Heart left ventricle (tissue), 16 donors: ENCODE measurements around the gene MRTFA. TPM values are rescaled to one million over a fixed set of nuclear protein-coding genes. Genes with fewer than 3 reads are reported as not detected.

Experiments
- ATAC-seq, 4 donors: fragments of 200-7000 bp; cut with Tn5 transposase; one replicate each; pipeline ENCODE4 v1.9.1; 2020 to 2022; ENCODE audit warnings: moderate library complexity in 4 of 4, mild to moderate bottlenecking in 3 of 4, moderate number of reproducible peaks in 1 of 4
- DNase-seq, 5 donors: peaks; one replicate each; pipeline ENCODE4 v3.0.0-alpha.2; 2020
- H3K27ac ChIP-seq, 12 donors: fragments of 200-600 bp; sonication (generic) in 4 of 12; one replicate each; pipeline versions ENCODE4 v1.5.0 to v1.8.0; 2016 to 2022; ENCODE audit warnings: mild to moderate bottlenecking in 2 of 12
- H3K27me3 ChIP-seq, 9 donors: fragments of 200-600 bp; sonication (generic) in 2 of 9; one replicate each; pipeline versions ENCODE4 v1.5.1 to v1.8.0; 2016 to 2022; ENCODE audit warnings: mild to moderate bottlenecking in 3 of 9
- H3K36me3 ChIP-seq, 9 donors: fragments of 200-600 bp; sonication (generic) in 2 of 9; one replicate each; pipeline versions ENCODE4 v1.5.0 to v1.8.0; 2018 to 2022; ENCODE audit warnings: mild to moderate bottlenecking in 2 of 9
- H3K4me1 ChIP-seq, 12 donors: fragments of 200-600 bp; sonication (generic) in 4 of 12; one replicate each; pipeline versions ENCODE4 v1.5.0 to v1.8.0; 2016 to 2022; ENCODE audit warnings: mild to moderate bottlenecking in 3 of 12
- H3K4me3 ChIP-seq, 12 donors: fragments of 200-600 bp; sonication (generic) in 4 of 12; one replicate each; pipeline versions ENCODE4 v1.5.0 to v1.8.0; 2017 to 2022; ENCODE audit warnings: mild to moderate bottlenecking in 9 of 12, moderate library complexity in 4 of 12
- H3K9me3 ChIP-seq, 12 donors: fragments of 200-600 bp; sonication (generic) in 4 of 12; one replicate each; pipeline versions ENCODE4 v1.5.0 to v1.8.0; 2016 to 2022; ENCODE audit warnings: mild to moderate bottlenecking in 1 of 12
- POLR2A ChIP-seq, 2 donors: fragments of 450-650 bp; IDR thresholded peaks; one replicate each; pipeline ENCODE4 v1.6.1; 2017; ENCODE audit warnings: antibody characterized with exemption in 2 of 2, mild to moderate bottlenecking in 2 of 2, moderate library complexity in 2 of 2
- WGBS, 4 donors: extraction: QIAGEN DNeasy Blood & Tissue Kit in 2 of 4; methylation state at CpG; one replicate each; pipeline versions ENCODE4 v1.1.5 to v1.1.7; 2013 to 2018; 5-methylcytosine and 5-hydroxymethylcytosine counted together
- intact Hi-C, 10 donors: fragments of 100-400 bp; cut with DNase I; formaldehyde crosslinking; loops; one replicate each; pipeline versions ENCODE4 v1.11.1 to v1.14.2; 2022
- polyA plus RNA-seq, 2 donors: library from polyadenylated mRNA; stranded (reverse); fragments of 200-250 nt; gene quantifications; one replicate each; pipeline ENCODE4 v1.2.3, GENCODE V29; 2013
- total RNA-seq, 9 donors: library from RNA; depleted of rRNA in 2 of 9; stranded (reverse); fragments of >200 nt in 2 of 9; fragmentation: NEBNext Ultra II Directional in 3 of 9; extraction: Animal tissue kit (Norgen Biotek cat#: 25700) in 3 of 9; gene quantifications; one replicate each; pipeline versions ENCODE4 v1.1.0 to v1.2.4, GENCODE V29; 2016 to 2023
- TF ChIP-seq, protein P1 (sequence below), 12 donors: fragments of 200-600 bp; sonication (generic) in 4 of 12; IDR thresholded peaks; one replicate each; pipeline versions ENCODE4 v1.5.0 to v1.8.0; 2018 to 2022; ENCODE audit warnings: antibody characterized with exemption in 12 of 12, mild to moderate bottlenecking in 5 of 12
- donor health status: ischemic (EF 13 %, LVEDD 7.1; RV severe dilation, severe dysfunction).
- donor health status: healthy with polysubstance abuse.
- donor health status: DM: no; HTN: yes; CAD: no.
- donor health status: DM: no; HTN: no; CAD: no.
- donor health status: ischemic (EF 25% LVEDD 6.9; RV normal size, moderate dysfunction).
- donor health status: ischemic (EF 25% LVEDD 5.7; RV mildly dilated, moderate dysfunction).
- donor health status: healthy.
- donor health status: DM: yes; HTN: yes; CAD: no.
- donor health status: ischemic (EF 35%, LVEDD 5.7; RV mildly dilated, moderate dysfunction).
- donor health status: nonischemic (EF 11% LVEDD 7.7; RV severe dilation, severe dysfunction).
- donor health status: DM: yes; HTN: yes; CAD: no.
- donor health status: PGD.
- donor health status: ischemic (EF 29% LVEDD 5.4; RV normal size, mild dysfunction).
- donor health status: nonischemic (EF 23%, LVEDD 6.1; RV moderate dilation, normal function).

MRTFA gene
- total and polyA plus RNA-seq, 11 donors, result 14.0 to 52.6 (median 26.9) TPM

DNA sequence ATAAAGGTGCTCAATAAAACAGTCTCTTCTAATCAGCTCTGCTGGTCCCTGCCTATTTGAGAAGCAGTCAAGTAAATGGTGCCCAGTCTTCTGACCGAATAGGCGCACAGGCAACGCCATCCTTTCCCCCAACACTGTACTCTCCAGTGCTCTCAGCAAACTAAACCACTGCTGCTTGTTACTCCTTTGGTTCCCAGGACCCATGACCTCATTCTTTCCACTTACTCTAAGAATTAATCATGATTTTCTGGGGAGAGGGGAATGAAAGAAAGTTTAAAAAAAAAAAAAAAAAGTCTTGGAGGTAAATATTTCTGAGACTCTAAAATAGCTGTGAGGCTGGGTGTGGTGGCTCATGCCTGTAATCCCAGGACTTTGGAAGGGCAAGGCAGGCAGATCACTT lies 202.4 kb downstream of the MRTFA start:
- no peaks in the 10 kb centered on the region for H3K27me3 ChIP-seq
- no peak for TF ChIP-seq POLR2A (IDR thresholded peaks at IDR 0.05)
- TF ChIP-seq, protein P1, sequence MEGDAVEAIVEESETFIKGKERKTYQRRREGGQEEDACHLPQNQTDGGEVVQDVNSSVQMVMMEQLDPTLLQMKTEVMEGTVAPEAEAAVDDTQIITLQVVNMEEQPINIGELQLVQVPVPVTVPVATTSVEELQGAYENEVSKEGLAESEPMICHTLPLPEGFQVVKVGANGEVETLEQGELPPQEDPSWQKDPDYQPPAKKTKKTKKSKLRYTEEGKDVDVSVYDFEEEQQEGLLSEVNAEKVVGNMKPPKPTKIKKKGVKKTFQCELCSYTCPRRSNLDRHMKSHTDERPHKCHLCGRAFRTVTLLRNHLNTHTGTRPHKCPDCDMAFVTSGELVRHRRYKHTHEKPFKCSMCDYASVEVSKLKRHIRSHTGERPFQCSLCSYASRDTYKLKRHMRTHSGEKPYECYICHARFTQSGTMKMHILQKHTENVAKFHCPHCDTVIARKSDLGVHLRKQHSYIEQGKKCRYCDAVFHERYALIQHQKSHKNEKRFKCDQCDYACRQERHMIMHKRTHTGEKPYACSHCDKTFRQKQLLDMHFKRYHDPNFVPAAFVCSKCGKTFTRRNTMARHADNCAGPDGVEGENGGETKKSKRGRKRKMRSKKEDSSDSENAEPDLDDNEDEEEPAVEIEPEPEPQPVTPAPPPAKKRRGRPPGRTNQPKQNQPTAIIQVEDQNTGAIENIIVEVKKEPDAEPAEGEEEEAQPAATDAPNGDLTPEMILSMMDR (IDR thresholded peaks at IDR 0.05), result no peak
- H3K4me3 ChIP-seq, result no peak overlapping the region
- DNase-seq (no peak), ATAC-seq (no peak)
- peaks cover 0 to 79% (median 23%) of the 10 kb centered on the region in 12 donors for H3K4me1 ChIP-seq
- peak overlapping the region in 1 of 12 donors; percentile 37 for H3K27ac ChIP-seq
- 92 to 97% (median 94%) methylated on average over 3 of the region's 3 CpGs for WGBS, 4 donors
- intact Hi-C loops, result loop anchor here in 3 of 10 donors (10.0 kb wide), 4 partner anchors 51 to 341 kb away; no protein-coding TSS in a partner anchor
- H3K9me3 ChIP-seq, result no peaks in the 10 kb centered on the region
- peaks cover 0 to 51% (median 33%) of the 10 kb centered on the region in 9 donors for H3K36me3 ChIP-seq

DNA sequence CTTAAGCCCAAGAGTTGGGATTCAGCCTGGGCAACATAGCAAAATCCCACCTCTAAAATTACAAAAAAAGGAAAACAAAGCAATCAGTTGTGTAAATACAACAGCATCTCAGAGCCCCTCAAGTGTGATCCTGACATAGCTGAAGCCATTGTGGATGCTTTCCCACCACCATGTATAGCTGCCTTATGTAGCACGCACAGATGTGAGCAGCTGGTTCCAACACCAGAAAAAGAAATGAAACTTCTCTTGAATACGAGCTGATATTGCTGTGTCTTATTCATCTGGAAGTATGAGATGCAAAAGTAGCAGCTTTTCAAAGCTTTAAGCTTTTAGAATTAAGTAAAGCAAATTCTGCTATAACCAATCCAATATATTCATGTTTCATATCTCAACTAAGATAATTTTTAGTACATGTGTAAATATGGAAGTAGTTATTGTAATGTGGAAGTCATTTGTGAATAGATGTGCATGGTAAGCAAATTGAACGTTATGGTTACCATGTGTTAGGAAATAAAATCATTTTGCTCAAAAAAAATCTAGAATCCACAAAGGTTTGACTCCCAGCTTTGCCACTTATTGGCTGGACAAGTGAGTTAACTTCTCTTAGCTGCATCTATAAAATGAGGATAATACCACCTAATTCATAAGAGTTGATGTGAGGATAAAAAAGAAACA lies 203.0 kb downstream of the MRTFA start:
- Histone ChIP-seq H3K36me3 (peaks cover 0 to 56% (median 39%) of the 10 kb centered on the region in 9 donors), H3K27me3 (no peaks in the 10 kb centered on the region), H3K4me1 (peaks cover 0 to 74% (median 23%) of the 10 kb centered on the region in 12 donors), H3K4me3 (no peak overlapping the region), H3K27ac (peak overlapping the region in 1 of 12 donors; percentile 37), H3K9me3 (no peaks in the 10 kb centered on the region)
- ATAC-seq, result no peak
- intact Hi-C loops, result loop anchor here in 3 of 10 donors (10.0 kb wide), 4 partner anchors 51 to 341 kb away; no protein-coding TSS in a partner anchor
- no peak for TF ChIP-seq POLR2A (IDR thresholded peaks at IDR 0.05)
- TF ChIP-seq, protein P1 (IDR thresholded peaks at IDR 0.05), result no peak
- WGBS, 4 donors, result 73 to 76% (median 75%) methylated on average over 3 of the region's 3 CpGs
- DNase-seq, result no peak

DNA sequence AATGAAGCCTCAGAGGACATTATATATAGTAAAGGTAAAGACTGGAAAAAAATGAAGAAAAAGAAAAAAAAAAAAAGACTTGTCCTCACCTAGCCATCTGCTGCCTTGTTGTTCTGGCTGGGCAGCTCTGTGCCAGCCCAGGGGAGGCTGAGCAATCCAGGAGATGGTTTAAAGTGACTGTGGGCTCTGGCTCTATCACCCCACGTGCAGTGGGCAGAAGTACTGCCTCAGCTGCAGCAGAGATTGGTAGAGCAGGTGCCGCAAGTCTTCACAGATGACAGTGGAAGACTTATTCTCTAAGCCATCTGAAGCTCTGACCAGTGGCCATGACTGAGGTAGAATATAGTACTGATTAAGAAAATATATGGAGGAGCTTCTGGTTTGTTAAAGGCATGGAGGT lies 203.9 kb downstream of the MRTFA start:
- intact Hi-C loops, result loop anchor here in 3 of 10 donors (10.0 kb wide), 4 partner anchors 52 to 342 kb away; no protein-coding TSS in a partner anchor
- Histone ChIP-seq H3K4me1 (peaks cover 0 to 65% (median 19%) of the 10 kb centered on the region in 12 donors), H3K36me3 (peaks cover 0 to 66% (median 48%) of the 10 kb centered on the region in 9 donors), H3K27ac (no peak overlapping the region), H3K9me3 (no peaks in the 10 kb centered on the region), H3K4me3 (no peak overlapping the region), H3K27me3 (no peaks in the 10 kb centered on the region)
- DNase-seq (no peak), ATAC-seq (no peak)
- 90 to 97% (median 95%) methylated on average over 2 of the region's 2 CpGs for WGBS, 4 donors
- TF ChIP-seq, protein P1 (IDR thresholded peaks at IDR 0.05), result no peak
- TF ChIP-seq POLR2A (IDR thresholded peaks at IDR 0.05), result no peak

DNA sequence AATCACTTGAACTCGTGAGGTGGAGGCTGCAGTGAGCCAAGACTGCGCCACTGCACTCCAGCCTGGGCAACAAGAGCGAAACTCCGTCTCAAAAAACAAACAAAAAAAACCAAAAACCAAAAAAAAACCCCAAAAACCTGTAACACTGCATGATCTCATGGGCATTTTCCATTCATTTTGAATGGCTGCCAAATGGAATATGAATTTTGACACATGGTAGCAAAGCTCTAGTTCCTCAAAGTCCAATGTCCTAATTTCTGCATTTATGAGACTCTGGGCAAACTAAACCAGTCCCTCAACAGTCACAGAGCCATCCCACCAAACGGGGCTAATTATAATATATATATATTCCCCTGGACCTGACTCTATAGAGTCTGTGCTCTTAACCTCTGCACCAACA lies 204.4 kb downstream of the MRTFA start:
- 82 to 89% (median 84%) methylated on average over 5 of the region's 5 CpGs for WGBS, 4 donors
- intact Hi-C loops, result loop anchor here in 3 of 10 donors (10.0 kb wide), 4 partner anchors 53 to 343 kb away; no protein-coding TSS in a partner anchor
- H3K27ac ChIP-seq, result peak overlapping the region in 1 of 12 donors; percentile 18
- H3K36me3 ChIP-seq, result peaks cover 0 to 70% (median 53%) of the 10 kb centered on the region in 9 donors
- DNase-seq (no peak), ATAC-seq (no peak)
- H3K27me3 ChIP-seq, result no peaks in the 10 kb centered on the region
- no peaks in the 10 kb centered on the region for H3K9me3 ChIP-seq
- peaks cover 0 to 61% (median 15%) of the 10 kb centered on the region in 12 donors for H3K4me1 ChIP-seq
- no peak overlapping the region for H3K4me3 ChIP-seq
- TF ChIP-seq, protein P1 (IDR thresholded peaks at IDR 0.05), result no peak
- TF ChIP-seq POLR2A (IDR thresholded peaks at IDR 0.05), result no peak
